Uterus (tissue), 4 donors: ENCODE data around the gene GOLIM4. TPM values are rescaled to one million over a fixed set of nuclear protein-coding genes. Genes with fewer than 3 reads are reported as not detected.

Experiments used
- DNase-seq, 2 donors: peaks; one replicate each; pipeline ENCODE4 v3.0.0-alpha.2; 2019 to 2020
- H3K27ac ChIP-seq, 2 donors: fragments of 200-600 bp; sonication (generic); 1 replicate in 1 of 2; 2 replicates in 1 of 2; pipeline ENCODE4 v1.5.1; 2016 to 2018
- H3K27me3 ChIP-seq, 2 donors: fragments of 200-600 bp; sonication (generic); one replicate each; pipeline ENCODE4 v1.5.1; 2018 to 2019; ENCODE audit warnings: control low read depth in 1 of 2
- H3K36me3 ChIP-seq, 2 donors: fragments of 200-600 bp; sonication (generic); one replicate each; pipeline ENCODE4 v1.5.1; 2019; ENCODE audit warnings: control low read depth in 1 of 2
- H3K4me1 ChIP-seq, 2 donors: fragments of 200-600 bp; sonication (generic); one replicate each; pipeline ENCODE4 v1.5.1; 2018 to 2019; ENCODE audit warnings: control low read depth in 1 of 2
- H3K4me3 ChIP-seq, 2 donors: fragments of 200-600 bp; sonication (generic); 1 replicate in 1 of 2; 2 replicates in 1 of 2; pipeline ENCODE4 v1.5.1; 2018 to 2019; ENCODE audit warnings: mild to moderate bottlenecking in 1 of 2
- H3K9me3 ChIP-seq, 2 donors: fragments of 200-600 bp; sonication (generic); one replicate each; pipeline ENCODE4 v1.5.1; 2019; ENCODE audit warnings: control low read depth in 1 of 2
- POLR2A ChIP-seq, 2 donors: fragments of 450-650 bp; IDR thresholded peaks; one replicate each; pipeline ENCODE4 v1.6.1; 2016; ENCODE audit warnings: antibody characterized with exemption in 2 of 2, mild to moderate bottlenecking in 1 of 2, moderate library complexity in 1 of 2
- intact Hi-C: fragments of 100-400 bp; cut with DNase I; formaldehyde crosslinking; loops from one replicate; pipeline ENCODE4 v1.15.1; 2023; ENCODE audit warnings: low total_unique reads
- total RNA-seq, 4 donors: library from RNA; depleted of rRNA in 3 of 4; stranded (reverse); fragments of >200 nt in 3 of 4; gene quantifications; one replicate each; pipeline versions ENCODE4 v1.1.0 to v1.2.4, GENCODE V29; 2014 to 2023
- TF ChIP-seq, protein P1 (sequence below), 4 experiments: fragments of 200-600 bp in 2 of 4; fragments of 450-650 bp in 2 of 4; sonication (generic) in 2 of 4; IDR thresholded peaks; one replicate each; pipeline ENCODE4 v1.5.1; 2016 to 2019; ENCODE audit warnings: antibody characterized with exemption in 4 of 4, mild to moderate bottlenecking in 2 of 4, moderate library complexity in 1 of 4
- donor health status: DM: yes; HTN: yes; CAD: no.

Gene GOLIM4
- total RNA-seq, 4 donors from 2014 or later, result 21.0 to 85.1 (median 29.7) TPM

DNA sequence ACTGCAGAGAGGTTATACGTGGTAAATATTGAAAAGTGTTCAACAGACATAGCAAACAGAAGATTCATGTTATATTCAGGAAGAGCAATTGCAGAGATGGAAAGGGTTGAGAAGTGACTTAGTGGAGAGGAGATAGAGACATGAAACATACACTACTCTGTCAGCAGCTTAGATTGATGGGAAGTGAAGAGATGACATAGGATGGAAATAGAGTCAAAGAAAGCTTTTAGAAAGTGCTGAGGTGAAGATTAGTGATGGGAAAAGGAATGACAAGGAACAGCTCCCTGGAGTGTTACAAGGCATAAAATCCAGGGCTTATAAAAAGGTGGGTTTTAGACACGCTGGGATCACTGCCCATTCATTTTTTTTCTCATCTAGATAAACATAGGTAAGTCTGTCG lies 17.2 kb upstream of the GOLIM4 start:
- no peak overlapping the region for H3K4me3 ChIP-seq
- no peaks in the 10 kb centered on the region for H3K4me1 ChIP-seq
- H3K27ac ChIP-seq, result no peak overlapping the region
- H3K9me3 ChIP-seq, result no peaks in the 10 kb centered on the region
- no peaks in the 10 kb centered on the region for H3K27me3 ChIP-seq
- TF ChIP-seq, protein P1, sequence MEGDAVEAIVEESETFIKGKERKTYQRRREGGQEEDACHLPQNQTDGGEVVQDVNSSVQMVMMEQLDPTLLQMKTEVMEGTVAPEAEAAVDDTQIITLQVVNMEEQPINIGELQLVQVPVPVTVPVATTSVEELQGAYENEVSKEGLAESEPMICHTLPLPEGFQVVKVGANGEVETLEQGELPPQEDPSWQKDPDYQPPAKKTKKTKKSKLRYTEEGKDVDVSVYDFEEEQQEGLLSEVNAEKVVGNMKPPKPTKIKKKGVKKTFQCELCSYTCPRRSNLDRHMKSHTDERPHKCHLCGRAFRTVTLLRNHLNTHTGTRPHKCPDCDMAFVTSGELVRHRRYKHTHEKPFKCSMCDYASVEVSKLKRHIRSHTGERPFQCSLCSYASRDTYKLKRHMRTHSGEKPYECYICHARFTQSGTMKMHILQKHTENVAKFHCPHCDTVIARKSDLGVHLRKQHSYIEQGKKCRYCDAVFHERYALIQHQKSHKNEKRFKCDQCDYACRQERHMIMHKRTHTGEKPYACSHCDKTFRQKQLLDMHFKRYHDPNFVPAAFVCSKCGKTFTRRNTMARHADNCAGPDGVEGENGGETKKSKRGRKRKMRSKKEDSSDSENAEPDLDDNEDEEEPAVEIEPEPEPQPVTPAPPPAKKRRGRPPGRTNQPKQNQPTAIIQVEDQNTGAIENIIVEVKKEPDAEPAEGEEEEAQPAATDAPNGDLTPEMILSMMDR (IDR thresholded peaks at IDR 0.05), result no peak
- TF ChIP-seq POLR2A (IDR thresholded peaks at IDR 0.05), result no peak
- H3K36me3 ChIP-seq, result no peaks in the 10 kb centered on the region
- intact Hi-C loops, result no loop called here
- no peak for DNase-seq

- intact Hi-C loops, result no loop called here
- no peak for DNase-seq
Measured at GRCh38 chr3:168104361-168104760, 8.6 kb upstream of the GOLIM4 start.

GRCh38 chr3:168102735-168103410 lies 7.1 kb upstream of the GOLIM4 start:
- Histone ChIP-seq H3K27me3 (no peaks in the 10 kb centered on the region), H3K4me3 (no peak overlapping the region), H3K36me3 (no peaks in the 10 kb centered on the region), H3K27ac (no peak overlapping the region), H3K9me3 (no peaks in the 10 kb centered on the region), H3K4me1 (no peaks in the 10 kb centered on the region)
- no peak for TF ChIP-seq POLR2A (IDR thresholded peaks at IDR 0.05)
- TF ChIP-seq, protein P1 (IDR thresholded peaks at IDR 0.05), result no peak
- no peak for DNase-seq
- intact Hi-C loops, result no loop called here

More at GRCh38 chr3:168104361-168104760, 8.6 kb upstream of the GOLIM4 start:
- H3K27ac ChIP-seq, result no peak overlapping the region
- TF ChIP-seq POLR2A (IDR thresholded peaks at IDR 0.05), result no peak
- TF ChIP-seq, protein P1 (IDR thresholded peaks at IDR 0.05), result no peak
- H3K36me3 ChIP-seq, result no peaks in the 10 kb centered on the region
- H3K27me3 ChIP-seq, result no peaks in the 10 kb centered on the region
- H3K4me3 ChIP-seq, result no peak overlapping the region
- no peaks in the 10 kb centered on the region for H3K9me3 ChIP-seq
- no peaks in the 10 kb centered on the region for H3K4me1 ChIP-seq

DNA sequence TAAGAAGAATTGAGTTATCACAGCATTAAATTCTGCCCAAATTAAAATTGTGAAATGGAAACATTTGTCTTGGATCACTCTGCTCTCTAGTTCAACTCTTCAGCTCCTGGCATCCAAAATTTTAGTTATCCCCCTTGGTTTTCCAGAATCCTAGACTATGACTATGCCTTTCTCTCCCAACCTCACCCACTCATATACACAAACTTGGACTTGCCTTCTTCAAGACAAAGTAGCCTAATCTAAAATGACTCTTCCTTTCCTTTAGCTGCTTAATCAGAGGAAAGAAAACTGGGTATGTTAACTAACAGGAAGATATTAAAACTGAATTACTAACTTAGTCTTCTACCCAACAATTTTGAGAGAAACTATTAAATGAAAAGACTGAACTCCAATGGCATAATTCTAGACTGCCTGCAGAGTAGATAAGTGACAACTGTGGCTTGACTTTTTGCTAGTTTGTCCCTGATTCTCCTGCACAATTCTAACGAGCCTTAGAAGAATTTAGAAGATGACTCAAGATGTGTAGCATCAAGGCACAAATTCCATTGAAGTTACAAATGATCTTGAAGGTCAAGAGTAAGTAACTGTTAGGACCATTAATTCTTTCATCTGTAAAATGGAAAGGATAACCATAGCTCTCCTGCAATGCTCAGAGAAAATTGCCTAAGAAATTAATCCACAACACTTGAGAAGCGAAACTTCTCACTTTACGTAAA lies 5.2 kb upstream of the GOLIM4 start:
- no peaks in the 10 kb centered on the region for H3K36me3 ChIP-seq
- H3K4me3 ChIP-seq, result no peak overlapping the region
- H3K27ac ChIP-seq, result no peak overlapping the region
- no peak for DNase-seq
- H3K9me3 ChIP-seq, result no peaks in the 10 kb centered on the region
- no peak for TF ChIP-seq POLR2A (IDR thresholded peaks at IDR 0.05)
- TF ChIP-seq, protein P1 (IDR thresholded peaks at IDR 0.05), result no peak
- H3K27me3 ChIP-seq, result no peaks in the 10 kb centered on the region
- no peaks in the 10 kb centered on the region for H3K4me1 ChIP-seq
- intact Hi-C loops, result no loop called here

GRCh38 chr3:168097381-168097780 lies 1.7 kb upstream of the GOLIM4 start:
- H3K27me3 ChIP-seq, result no peaks in the 10 kb centered on the region
- no peak overlapping the region for H3K27ac ChIP-seq
- H3K4me3 ChIP-seq, result no peak overlapping the region
- no peaks in the 10 kb centered on the region for H3K9me3 ChIP-seq
- intact Hi-C loops, result no loop called here
- no peak for TF ChIP-seq POLR2A (IDR thresholded peaks at IDR 0.05)
- TF ChIP-seq, protein P1 (IDR thresholded peaks at IDR 0.05), result no peak
- no peak for DNase-seq
- H3K4me1 ChIP-seq, result peaks cover 7 to 10% of the 10 kb centered on the region in 2 donors
- no peaks in the 10 kb centered on the region for H3K36me3 ChIP-seq
